Activated naive CD8-positive, alpha-beta T cell treated with anti-CD3 and anti-CD28 coated beads, Interleukin-2, amount 50 U/mL, for 24 hours (primary cell): ENCODE results near the gene EYS.
"Not testable (repeated sequence)": the region's sequence is repeated elsewhere in the genome, so short reads cannot be mapped to it uniquely, and the experiment has no call there.

Experiments used
- ATAC-seq: fragments of 150-1000 bp; cut with Tn5 transposase; one replicate; pipeline ENCODE4 v1.10.0; 2021
- DNase-seq: peaks from one replicate; pipeline ENCODE4 v3.0.0; 2021
- H3K27ac Mint-ChIP-seq: one replicate; pipeline ENCODE4 v1.8.0; 2021; ENCODE audit warnings: mild to moderate bottlenecking, mixed read lengths
- H3K27me3 Mint-ChIP-seq: one replicate; pipeline ENCODE4 v1.8.0; 2021; ENCODE audit warnings: mixed read lengths
- H3K36me3 Mint-ChIP-seq: one replicate; pipeline ENCODE4 v1.8.0; 2021; ENCODE audit warnings: low read depth, mixed read lengths
- H3K4me1 Mint-ChIP-seq: one replicate; pipeline ENCODE4 v1.8.0; 2021; ENCODE audit warnings: mixed read lengths
- H3K4me3 Mint-ChIP-seq: one replicate; pipeline ENCODE4 v1.8.0; 2021; ENCODE audit warnings: mild to moderate bottlenecking, moderate library complexity, mixed read lengths
- H3K9me3 Mint-ChIP-seq: one replicate; pipeline ENCODE4 v1.8.0; 2021; ENCODE audit warnings: mixed read lengths

Gene EYS

GRCh38 chr6:65569505-65569904, 137.5 kb downstream of the EYS start:
- ATAC-seq (no peak), DNase-seq (no peak)
- H3K27ac Mint-ChIP-seq, result no peak overlapping the region
- H3K4me1 Mint-ChIP-seq, result no peaks in the 10 kb centered on the region
- H3K9me3 Mint-ChIP-seq, result peaks cover 4% of the 10 kb centered on the region
- H3K27me3 Mint-ChIP-seq, result no peaks in the 10 kb centered on the region
- H3K36me3 Mint-ChIP-seq, result no peaks in the 10 kb centered on the region
- no peak overlapping the region for H3K4me3 Mint-ChIP-seq

DNA sequence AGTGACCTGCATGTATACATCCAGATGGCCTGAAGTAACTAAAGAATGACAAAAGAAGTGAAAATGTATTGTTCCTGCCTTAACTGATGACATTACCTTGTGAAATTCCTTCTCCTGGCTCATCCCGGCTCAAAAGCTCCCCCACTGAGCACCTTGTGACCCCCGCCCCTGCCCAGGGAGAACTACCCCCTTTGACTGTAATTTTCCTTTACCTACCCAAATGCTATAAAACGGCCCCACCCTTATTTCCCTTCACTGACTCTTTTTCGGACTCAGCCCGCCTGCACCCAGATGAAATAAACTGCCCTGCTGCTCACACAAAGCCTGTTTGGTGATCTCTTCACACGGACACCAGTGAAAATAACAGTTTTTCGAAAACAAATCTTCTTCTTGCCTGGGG, 138.0 kb downstream of the EYS start:
- not testable (repeated sequence) for DNase-seq, H3K27ac Mint-ChIP-seq, H3K9me3 Mint-ChIP-seq, H3K4me3 Mint-ChIP-seq, ATAC-seq, H3K36me3 Mint-ChIP-seq, H3K27me3 Mint-ChIP-seq, H3K4me1 Mint-ChIP-seq

DNA sequence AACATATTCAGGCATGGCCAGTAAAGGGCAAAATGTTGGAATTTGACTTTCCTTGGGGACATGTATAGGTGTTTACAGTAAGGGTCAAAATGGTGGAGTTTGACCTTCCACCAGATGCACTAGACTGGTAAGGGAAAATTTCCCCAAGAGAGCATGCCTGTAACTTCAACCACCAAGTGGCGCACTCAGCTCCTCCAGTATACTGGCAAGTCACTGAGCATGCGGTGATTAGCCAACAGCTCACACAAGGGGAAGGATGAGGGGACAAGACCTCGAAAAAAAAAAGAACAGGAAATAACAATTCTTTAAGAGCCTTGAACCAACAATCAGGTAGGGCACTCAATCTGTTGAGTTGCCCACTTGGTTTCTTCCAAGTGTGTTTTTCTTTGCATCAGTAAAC, 140.9 kb downstream of the EYS start:
- H3K4me3 Mint-ChIP-seq, result no peak overlapping the region
- no peak overlapping the region for H3K27ac Mint-ChIP-seq
- H3K4me1 Mint-ChIP-seq, result no peaks in the 10 kb centered on the region
- no peaks in the 10 kb centered on the region for H3K36me3 Mint-ChIP-seq
- peaks cover 16% of the 10 kb centered on the region for H3K9me3 Mint-ChIP-seq
- H3K27me3 Mint-ChIP-seq, result no peaks in the 10 kb centered on the region
- ATAC-seq (no peak), DNase-seq (no peak)

DNA sequence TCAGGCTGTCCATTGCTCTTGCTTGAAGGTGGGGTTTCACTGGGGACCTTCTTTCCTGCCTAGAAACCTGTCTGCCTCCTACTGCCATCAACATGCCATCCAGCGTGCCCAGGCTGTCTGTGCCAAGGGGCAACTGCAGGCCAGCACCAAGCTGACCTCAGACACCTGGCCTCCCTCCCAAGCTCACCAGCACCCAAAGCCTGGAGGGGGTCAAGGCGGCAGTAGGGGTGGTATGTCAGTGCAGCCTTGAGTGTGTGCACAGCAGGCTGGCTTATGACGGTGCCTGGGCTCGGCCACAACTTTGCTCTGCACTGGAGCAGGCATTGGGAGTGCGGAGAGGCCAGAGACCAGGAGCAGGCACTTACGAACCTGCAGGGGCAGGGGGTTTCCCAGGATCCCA, 149.0 kb downstream of the EYS start:
- H3K4me3 Mint-ChIP-seq, result no peak overlapping the region
- no peaks in the 10 kb centered on the region for H3K4me1 Mint-ChIP-seq
- H3K36me3 Mint-ChIP-seq, result no peaks in the 10 kb centered on the region
- DNase-seq (no peak), ATAC-seq (no peak)
- no peaks in the 10 kb centered on the region for H3K27me3 Mint-ChIP-seq
- peaks cover 8% of the 10 kb centered on the region for H3K9me3 Mint-ChIP-seq
- H3K27ac Mint-ChIP-seq, result no peak overlapping the region

DNA sequence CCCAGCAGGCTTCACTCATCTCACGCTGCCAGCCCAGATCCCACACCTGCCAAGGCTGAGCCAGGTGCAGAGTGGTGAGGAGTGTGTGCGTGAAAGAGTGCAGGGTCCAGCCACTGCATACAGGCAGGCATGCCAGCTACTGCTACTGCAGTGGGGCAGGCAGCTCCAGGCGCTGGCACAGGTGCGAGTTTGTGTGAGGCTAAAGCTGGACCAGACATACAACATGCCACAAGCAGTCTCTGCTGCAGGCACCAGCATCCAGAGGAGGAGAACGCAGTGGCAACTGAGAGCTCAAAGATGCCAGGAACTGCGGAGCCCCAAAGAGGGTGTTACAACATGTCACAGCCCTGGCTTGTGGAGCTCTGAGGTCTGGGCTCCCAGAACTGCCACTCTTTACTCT, 149.8 kb downstream of the EYS start:
- no peak overlapping the region for H3K27ac Mint-ChIP-seq
- H3K9me3 Mint-ChIP-seq, result peaks cover 8% of the 10 kb centered on the region
- ATAC-seq, result no peak
- H3K4me1 Mint-ChIP-seq, result no peaks in the 10 kb centered on the region
- H3K4me3 Mint-ChIP-seq, result no peak overlapping the region
- no peaks in the 10 kb centered on the region for H3K27me3 Mint-ChIP-seq
- H3K36me3 Mint-ChIP-seq, result no peaks in the 10 kb centered on the region
- DNase-seq, result no peak

- H3K27ac Mint-ChIP-seq, result no peak overlapping the region
- no peak overlapping the region for H3K4me3 Mint-ChIP-seq
- no peaks in the 10 kb centered on the region for H3K27me3 Mint-ChIP-seq
- no peaks in the 10 kb centered on the region for H3K4me1 Mint-ChIP-seq
- H3K9me3 Mint-ChIP-seq, result peaks cover 8% of the 10 kb centered on the region
- no peak for ATAC-seq
- no peak for DNase-seq
- no peaks in the 10 kb centered on the region for H3K36me3 Mint-ChIP-seq
Observed at GRCh38 chr6:65546894-65547293, 160.1 kb downstream of the EYS start.

DNA sequence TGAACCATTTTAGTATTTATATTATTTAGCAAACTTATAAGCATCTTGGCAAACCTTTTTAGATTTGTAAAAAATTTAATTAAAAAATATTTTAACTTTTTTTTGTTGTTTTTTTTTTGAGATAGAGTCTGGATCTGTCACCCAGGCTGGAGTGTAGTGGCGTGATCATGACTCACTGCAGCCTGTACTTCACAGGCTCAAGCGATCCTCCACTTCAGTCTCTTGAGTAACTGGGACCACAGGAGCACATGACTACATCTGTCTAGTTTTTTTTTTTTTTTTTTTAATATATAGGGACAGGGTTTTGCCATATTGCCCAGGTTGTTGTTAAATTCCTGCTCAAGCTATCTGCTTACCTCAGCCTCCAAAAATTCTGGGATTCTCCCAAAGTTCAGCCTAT, 161.1 kb downstream of the EYS start:
- ATAC-seq, result no peak
- no peak for DNase-seq
- Mint-ChIP-seq H3K4me3 (no peak overlapping the region), H3K27me3 (no peaks in the 10 kb centered on the region), H3K27ac (no peak overlapping the region), H3K4me1 (no peaks in the 10 kb centered on the region), H3K36me3 (no peaks in the 10 kb centered on the region), H3K9me3 (peaks cover 8% of the 10 kb centered on the region)

DNA sequence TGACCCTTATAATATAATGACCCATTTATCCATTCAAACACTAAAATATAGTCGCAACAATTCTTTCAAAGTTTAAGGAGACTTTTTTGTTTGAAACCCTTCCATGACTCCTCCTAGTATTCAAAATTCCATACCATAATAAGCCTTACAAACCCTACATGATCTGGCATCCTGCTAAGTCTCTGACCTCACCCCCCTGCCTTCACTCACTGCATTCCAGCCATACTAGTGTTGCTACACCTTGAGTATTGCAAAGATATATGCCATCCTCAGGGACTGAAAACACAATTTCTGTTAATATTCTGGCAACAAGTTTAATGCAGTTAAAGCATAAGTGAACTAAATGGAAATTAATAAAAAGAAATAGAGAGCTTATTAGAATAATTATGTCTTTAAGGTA, 168.4 kb downstream of the EYS start:
- H3K4me1 Mint-ChIP-seq, result no peaks in the 10 kb centered on the region
- no peaks in the 10 kb centered on the region for H3K36me3 Mint-ChIP-seq
- peaks cover 16% of the 10 kb centered on the region for H3K9me3 Mint-ChIP-seq
- ATAC-seq (no peak), DNase-seq (no peak)
- H3K27ac Mint-ChIP-seq, result no peak overlapping the region
- H3K27me3 Mint-ChIP-seq, result no peaks in the 10 kb centered on the region
- H3K4me3 Mint-ChIP-seq, result no peak overlapping the region

DNA sequence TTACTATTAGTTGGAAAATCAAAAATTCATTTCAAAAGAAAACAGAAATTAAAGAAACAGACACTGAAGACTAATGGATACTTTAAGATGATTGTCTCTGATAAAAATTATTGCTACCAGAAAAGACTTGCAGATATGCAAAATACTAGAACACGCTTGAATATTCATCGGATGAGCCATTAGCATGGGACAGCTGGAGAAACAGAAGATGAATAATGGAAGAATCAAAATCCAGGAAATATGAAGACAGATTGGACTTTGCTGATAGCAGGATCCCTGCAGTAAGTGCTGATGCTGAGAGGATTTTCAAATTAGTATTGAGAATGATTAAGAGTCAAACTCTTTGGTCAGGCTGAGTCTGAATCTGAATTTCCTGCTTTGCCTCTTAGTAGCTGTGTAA, 169.4 kb downstream of the EYS start:
- H3K4me1 Mint-ChIP-seq, result no peaks in the 10 kb centered on the region
- H3K4me3 Mint-ChIP-seq, result no peak overlapping the region
- peaks cover 14% of the 10 kb centered on the region for H3K9me3 Mint-ChIP-seq

GRCh38 chr6:65531533-65531932, 175.5 kb downstream of the EYS start:
- no peak for DNase-seq
- H3K27ac Mint-ChIP-seq, result no peak overlapping the region
- H3K4me1 Mint-ChIP-seq, result no peaks in the 10 kb centered on the region
- peaks cover 9% of the 10 kb centered on the region for H3K9me3 Mint-ChIP-seq
- ATAC-seq, result no peak
- no peaks in the 10 kb centered on the region for H3K36me3 Mint-ChIP-seq
- no peak overlapping the region for H3K4me3 Mint-ChIP-seq
- no peaks in the 10 kb centered on the region for H3K27me3 Mint-ChIP-seq

More for the DNA sequence above, 169.4 kb downstream of the EYS start:
- no peak for DNase-seq
- H3K27me3 Mint-ChIP-seq, result no peaks in the 10 kb centered on the region
- H3K36me3 Mint-ChIP-seq, result no peaks in the 10 kb centered on the region
- no peak overlapping the region for H3K27ac Mint-ChIP-seq
- ATAC-seq, result no peak

- Mint-ChIP-seq H3K4me3 (no peak overlapping the region), H3K9me3 (peaks cover 22% of the 10 kb centered on the region), H3K27me3 (no peaks in the 10 kb centered on the region), H3K27ac (no peak overlapping the region), H3K36me3 (no peaks in the 10 kb centered on the region), H3K4me1 (no peaks in the 10 kb centered on the region)
- ATAC-seq (no peak), DNase-seq (no peak)
Observed at GRCh38 chr6:65524232-65524631, 182.8 kb downstream of the EYS start.

DNA sequence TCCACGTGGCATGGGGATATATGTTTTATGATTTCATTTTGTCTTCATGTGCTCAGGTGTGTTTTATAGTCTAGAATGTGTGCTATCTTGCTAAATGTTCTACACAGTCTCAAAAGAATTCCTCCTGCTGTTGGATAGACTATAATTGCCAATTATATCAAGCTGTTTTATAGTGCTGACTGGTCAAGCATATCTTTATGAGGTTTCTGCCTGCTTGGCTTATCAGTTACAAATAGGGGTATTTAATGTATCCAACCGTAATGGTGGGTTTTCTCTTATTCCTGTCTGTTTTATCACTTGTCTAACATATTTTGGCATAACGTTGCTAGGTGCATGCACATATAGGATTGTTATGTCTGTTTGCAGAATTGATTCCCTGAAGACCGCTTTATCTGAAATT, 201.3 kb downstream of the EYS start:
- DNase-seq (no peak), ATAC-seq (no peak)
- no peaks in the 10 kb centered on the region for H3K36me3 Mint-ChIP-seq
- H3K4me1 Mint-ChIP-seq, result no peaks in the 10 kb centered on the region
- no peaks in the 10 kb centered on the region for H3K27me3 Mint-ChIP-seq
- H3K27ac Mint-ChIP-seq, result no peak overlapping the region
- no peak overlapping the region for H3K4me3 Mint-ChIP-seq
- H3K9me3 Mint-ChIP-seq, result peaks cover 11% of the 10 kb centered on the region

DNA sequence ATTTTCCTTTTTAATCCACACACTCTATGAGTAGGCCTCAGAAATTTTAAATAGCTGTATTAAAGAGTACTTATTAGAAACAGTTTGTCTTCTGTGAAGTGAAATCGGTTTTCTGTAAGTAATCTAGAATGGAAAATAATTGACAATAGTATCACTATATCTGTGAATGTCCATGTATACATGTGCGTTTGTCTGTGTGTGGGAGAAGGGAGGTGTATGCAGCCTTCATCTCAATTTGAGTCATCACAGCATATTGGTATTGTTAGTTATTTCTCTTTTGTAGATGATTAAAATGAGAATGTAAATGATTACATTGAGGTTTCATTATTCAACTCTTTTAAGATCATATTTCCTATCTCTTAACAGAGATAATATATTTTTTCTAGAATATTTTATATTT, 206.0 kb downstream of the EYS start:
- H3K27me3 Mint-ChIP-seq, result no peaks in the 10 kb centered on the region
- no peak for DNase-seq
- H3K27ac Mint-ChIP-seq, result no peak overlapping the region
- peaks cover 2% of the 10 kb centered on the region for H3K9me3 Mint-ChIP-seq
- no peak for ATAC-seq
- no peak overlapping the region for H3K4me3 Mint-ChIP-seq
- no peaks in the 10 kb centered on the region for H3K36me3 Mint-ChIP-seq
- H3K4me1 Mint-ChIP-seq, result no peaks in the 10 kb centered on the region

- not testable (repeated sequence) for ATAC-seq, H3K27ac Mint-ChIP-seq, H3K27me3 Mint-ChIP-seq, H3K36me3 Mint-ChIP-seq, H3K4me3 Mint-ChIP-seq, H3K9me3 Mint-ChIP-seq, H3K4me1 Mint-ChIP-seq, DNase-seq
Observed at GRCh38 chr6:65483652-65484051, 223.4 kb downstream of the EYS start.

DNA sequence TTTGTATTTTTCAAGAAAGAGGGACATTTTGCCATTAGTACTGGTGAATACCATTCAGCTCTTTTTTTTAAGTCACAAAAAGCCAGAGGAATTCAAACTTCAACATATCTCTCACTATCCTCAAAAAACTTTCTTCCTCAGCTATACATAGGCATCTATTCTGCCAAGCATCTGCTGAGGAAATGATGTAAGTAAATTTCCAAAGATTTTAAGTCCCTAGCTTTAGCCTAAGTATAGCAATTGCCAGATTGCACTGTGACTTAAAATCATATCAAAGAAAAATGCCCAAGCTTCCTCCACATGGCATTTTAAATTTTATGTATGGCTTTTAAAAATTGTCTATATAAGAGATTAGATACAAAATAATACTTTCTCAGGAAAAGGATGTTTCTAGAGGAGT, 237.4 kb downstream of the EYS start:
- no peak overlapping the region for H3K4me3 Mint-ChIP-seq
- DNase-seq (no peak), ATAC-seq (no peak)
- no peaks in the 10 kb centered on the region for H3K27me3 Mint-ChIP-seq
- peaks cover 9% of the 10 kb centered on the region for H3K9me3 Mint-ChIP-seq
- no peaks in the 10 kb centered on the region for H3K4me1 Mint-ChIP-seq
- no peak overlapping the region for H3K27ac Mint-ChIP-seq
- no peaks in the 10 kb centered on the region for H3K36me3 Mint-ChIP-seq

DNA sequence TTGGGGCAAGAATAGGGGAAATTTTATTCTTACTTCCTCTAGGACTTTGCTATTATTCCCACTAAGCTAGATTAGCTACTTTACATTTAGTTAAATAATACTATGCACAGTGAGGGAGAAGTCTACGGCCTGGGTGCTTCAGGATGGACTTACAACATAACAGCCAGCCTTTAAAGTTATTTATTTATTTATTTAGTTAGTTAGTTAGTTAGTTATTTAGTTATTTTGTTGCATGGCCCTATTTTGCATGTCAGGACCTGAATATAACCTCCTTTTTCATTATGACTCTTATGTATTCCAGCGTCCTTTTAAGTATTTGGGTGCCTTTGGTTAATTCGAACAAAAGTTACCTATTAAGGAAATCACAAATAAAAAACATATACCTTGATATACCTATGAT, 238.7 kb downstream of the EYS start:
- H3K36me3 Mint-ChIP-seq, result no peaks in the 10 kb centered on the region
- peaks cover 12% of the 10 kb centered on the region for H3K9me3 Mint-ChIP-seq
- H3K27me3 Mint-ChIP-seq, result no peaks in the 10 kb centered on the region
- no peaks in the 10 kb centered on the region for H3K4me1 Mint-ChIP-seq
- DNase-seq, result no peak
- no peak overlapping the region for H3K4me3 Mint-ChIP-seq
- H3K27ac Mint-ChIP-seq, result no peak overlapping the region
- no peak for ATAC-seq
